Ammon's horn (tissue), 1 donor: ENCODE results near the gene TMEM218.

ENCODE experiments used
- DNase-seq: peaks from one replicate; pipeline ENCODE4 v3.0.0-alpha.2; 2016; ENCODE audit warnings: low spot score

TMEM218 gene

GRCh38 chr11:125055107-125055715 is 56.2 kb downstream of the TMEM218 start:
- DNase-seq: no peak

GRCh38 chr11:125053167-125053566 is 58.3 kb downstream of the TMEM218 start:
- DNase-seq: no peak

- DNase-seq: no peak
Observed at GRCh38 chr11:125052047-125052446, 59.4 kb downstream of the TMEM218 start.

GRCh38 chr11:125049164-125049792 is 62.1 kb downstream of the TMEM218 start:
- no peak for DNase-seq
